NCI-H187 (cell line): ENCODE results near the gene WNT5B.
A peak's percentile ranks its signal among the peaks of the same experiment; 100 is the strongest.

Experiments used
- DNase-seq, 2 experiments: peaks; one replicate each; lab custom pipeline; 2025; lab: John Stamatoyannopoulos, UW

The WNT5B gene

GRCh38 chr12:1628666-1629337 lies at the start of gene WNT5B:
WNT5B (plus strand) TSS chr12:1629231; CDS start chr12:1631355, 2,124 bp downstream.
- DNase-seq: no peak

- no peak for DNase-seq
Observed at GRCh38 chr12:1579651-1580435, 49.2 kb upstream of the WNT5B start.

GRCh38 chr12:1580526-1580925 lies 48.5 kb upstream of the WNT5B start:
- DNase-seq: no peak

- DNase-seq: no peak
Observed at GRCh38 chr12:1581973-1582708, 46.9 kb upstream of the WNT5B start.

- DNase-seq: no peak
Observed at GRCh38 chr12:1582709-1583050, 46.4 kb upstream of the WNT5B start.

- peak; percentile 24 to 55 for DNase-seq
Observed at GRCh38 chr12:1583421-1584078, 45.5 kb upstream of the WNT5B start.

- DNase-seq: no peak
Observed at GRCh38 chr12:1584326-1584725, 44.7 kb upstream of the WNT5B start.

- no peak for DNase-seq
Observed at GRCh38 chr12:1587927-1588574, 41.0 kb upstream of the WNT5B start.

- no peak for DNase-seq
Observed at GRCh38 chr12:1588575-1588947, 40.5 kb upstream of the WNT5B start.

- DNase-seq: no peak
Observed at GRCh38 chr12:1590221-1590979, 38.6 kb upstream of the WNT5B start.

- DNase-seq: no peak
Observed at GRCh38 chr12:1591034-1591433, 38.0 kb upstream of the WNT5B start.

GRCh38 chr12:1591543-1591942 lies 37.5 kb upstream of the WNT5B start:
- DNase-seq: no peak

GRCh38 chr12:1592444-1593173 lies 36.4 kb upstream of the WNT5B start:
- DNase-seq: peak in 1 of 2 experiments; percentile 57

- no peak for DNase-seq
Observed at GRCh38 chr12:1593174-1594005, 35.6 kb upstream of the WNT5B start.

GRCh38 chr12:1594006-1594260 lies 35.1 kb upstream of the WNT5B start:
- peak in 1 of 2 experiments; percentile 5 for DNase-seq

GRCh38 chr12:1594261-1595025 lies 34.6 kb upstream of the WNT5B start, which contains the start of gene FBXL14:
FBXL14 (minus strand) TSS chr12:1594581; CDS start chr12:1594066, 515 bp downstream.
- DNase-seq: peak in 1 of 2 experiments; percentile 81

GRCh38 chr12:1595026-1595561 lies 33.9 kb upstream of the WNT5B start:
- peak in 1 of 2 experiments; percentile 15 for DNase-seq

- DNase-seq: no peak
Observed at GRCh38 chr12:1595690-1596347, 33.2 kb upstream of the WNT5B start.
